ENCODE measurements around the gene PLXNA2. TPM values are rescaled to one million over a fixed set of nuclear protein-coding genes. Genes with fewer than 3 reads are reported as not detected.

PLXNA2 gene
- total and polyA plus RNA-seq, 2 experiments from 2014 or later: 3.7 to 5.4 TPM

DNA sequence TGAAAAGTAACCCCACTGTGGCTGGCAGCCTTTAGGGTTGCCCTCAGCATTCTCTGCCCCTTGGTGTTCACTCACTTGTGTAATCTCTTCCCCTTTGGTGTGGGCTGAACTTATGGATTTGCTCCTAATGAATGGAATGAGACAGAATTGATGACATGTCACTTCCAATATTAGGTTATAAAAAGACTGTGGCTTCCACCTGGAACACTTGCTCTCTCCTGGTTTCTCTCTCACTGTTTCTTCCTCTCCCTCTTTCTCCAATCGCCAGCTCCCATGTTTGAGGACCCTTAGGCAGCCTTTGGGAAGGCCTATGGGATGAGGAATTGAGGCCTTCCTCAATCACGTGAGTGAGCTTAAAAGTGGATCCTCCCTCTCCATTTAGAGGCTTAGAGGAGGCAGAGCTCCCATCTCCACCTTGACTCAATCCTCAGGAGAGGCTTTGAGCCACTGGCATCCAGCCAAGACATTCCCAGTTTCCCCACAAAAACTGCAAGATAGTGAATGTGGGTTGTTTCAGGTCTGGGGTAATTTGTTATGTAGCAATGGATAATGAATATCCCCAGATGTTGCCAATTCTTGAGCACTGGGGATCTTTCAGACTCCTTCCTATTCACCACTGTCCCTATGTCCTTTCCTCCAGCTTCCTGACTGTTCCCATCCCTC, 237.8 kb downstream of the PLXNA2 start:
- Histone ChIP-seq H2AFZ (no peak overlapping the region), H3K36me3 (ENCODE audit: low read depth) (no peaks in the 10 kb centered on the region), H4K20me1 (ENCODE audit: insufficient read depth) (no peaks in the 10 kb centered on the region), H3F3A (ENCODE audit: insufficient read depth) (peaks cover 41% of the 10 kb centered on the region), H3K9me2 (ENCODE audit: insufficient read depth) (no peaks in the 10 kb centered on the region), H3K4me1 (ENCODE audit: insufficient read depth) (peaks cover 32% of the 10 kb centered on the region), H3K9me3 (ENCODE audit: low read depth) (no peaks in the 10 kb centered on the region), H3K27me3 (replicated peaks; ENCODE audit: insufficient read depth) (no peaks in the 10 kb centered on the region), H3K4me2 (ENCODE audit: unreplicated experiment) (no peak overlapping the region), H3K9ac (no peak overlapping the region), H3K4me3 (no peak overlapping the region), H3K27ac (no peak overlapping the region), H3K79me2 (ENCODE audit: insufficient read depth) (no peaks in the 10 kb centered on the region)
- TF ChIP-seq EZH2 (IDR thresholded peaks at IDR 0.05; ENCODE audit: insufficient read depth, poor library complexity, severe bottlenecking) (no peak), EZH2phosphoT487 (IDR thresholded peaks at IDR 0.05; ENCODE audit: insufficient read depth, low read depth) (no peak)
- DNase-seq: no peak
- in situ Hi-C loops (cut with MboI): no loop called here
- WGBS, 2 experiments (ENCODE audit: low coverage in 1 of 2, low lambda C conversion rate in 2 of 2, missing lambda C conversion rate in 2 of 2): 96 to 98% methylated on average over 2 of the region's 2 CpGs

DNA sequence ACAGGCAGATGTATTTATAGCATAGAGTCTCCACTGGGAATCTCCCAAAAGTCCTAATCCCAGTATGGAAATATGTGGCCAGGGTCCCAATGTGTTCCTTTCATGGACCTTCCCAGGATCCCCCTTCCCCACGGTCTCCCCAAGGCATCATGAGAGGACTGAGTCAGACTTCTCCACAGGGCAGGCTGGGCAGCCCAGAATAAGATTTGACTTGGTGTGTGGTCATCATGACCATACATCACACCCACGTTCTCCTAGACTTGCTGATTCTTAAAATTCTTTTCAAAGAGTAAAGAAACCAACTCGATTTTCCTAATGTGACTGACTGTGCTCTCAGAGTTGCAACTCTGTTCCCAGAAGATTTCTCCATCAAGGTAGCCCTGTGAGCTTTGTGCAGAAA, 239.3 kb downstream of the PLXNA2 start:
- Histone ChIP-seq H3K4me3 (no peak overlapping the region), H4K20me1 (ENCODE audit: insufficient read depth) (no peaks in the 10 kb centered on the region), H3K4me1 (ENCODE audit: insufficient read depth) (peaks cover 32% of the 10 kb centered on the region), H3K9me2 (ENCODE audit: insufficient read depth) (no peaks in the 10 kb centered on the region), H3K27ac (peak overlapping the region; percentile 39), H3K79me2 (ENCODE audit: insufficient read depth) (no peaks in the 10 kb centered on the region), H3K4me2 (ENCODE audit: unreplicated experiment) (peak overlapping the region; percentile 24), H3K9ac (no peak overlapping the region), H3K27me3 (replicated peaks; ENCODE audit: insufficient read depth) (no peaks in the 10 kb centered on the region), H3K36me3 (ENCODE audit: low read depth) (no peaks in the 10 kb centered on the region), H2AFZ (no peak overlapping the region), H3K9me3 (ENCODE audit: low read depth) (no peaks in the 10 kb centered on the region), H3F3A (ENCODE audit: insufficient read depth) (peaks cover 41% of the 10 kb centered on the region)
- TF ChIP-seq EZH2 (IDR thresholded peaks at IDR 0.05; ENCODE audit: insufficient read depth, poor library complexity, severe bottlenecking): no peak
- TF ChIP-seq EZH2phosphoT487 (IDR thresholded peaks at IDR 0.05; ENCODE audit: insufficient read depth, low read depth): no peak
- in situ Hi-C loops (cut with MboI): no loop called here
- 0 to 2% methylated on average over 3 of the region's 3 CpGs for WGBS, 2 experiments (ENCODE audit: low coverage in 1 of 2, low lambda C conversion rate in 2 of 2, missing lambda C conversion rate in 2 of 2)
- DNase-seq: peak; percentile 90

DNA sequence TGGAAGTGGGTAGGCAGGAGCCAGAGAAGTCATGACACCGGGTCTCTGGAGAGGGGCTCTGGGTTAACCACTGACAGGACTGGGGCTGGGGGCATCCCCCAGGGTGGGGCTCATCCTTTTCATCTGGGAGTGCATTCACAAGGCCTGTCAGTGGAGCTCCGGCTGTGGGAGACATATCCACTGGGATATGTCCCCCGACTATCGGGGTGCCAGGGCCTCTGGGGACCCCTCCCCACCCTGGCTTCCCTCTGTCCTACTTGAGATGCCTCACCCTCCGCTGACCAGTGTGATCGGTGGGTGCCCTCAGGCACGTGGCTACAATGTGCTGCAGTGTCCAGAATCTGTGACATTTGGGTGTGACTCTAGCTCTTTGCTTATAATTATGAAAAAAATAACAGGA, 240.9 kb downstream of the PLXNA2 start:
- 96 to 98% methylated on average over 7 of the region's 7 CpGs for WGBS, 2 experiments (ENCODE audit: low coverage in 1 of 2, low lambda C conversion rate in 2 of 2, missing lambda C conversion rate in 2 of 2)
- no peaks in the 10 kb centered on the region for H3K9me3 ChIP-seq (ENCODE audit: low read depth)
- H3K9ac ChIP-seq: no peak overlapping the region
- H3K27ac ChIP-seq: no peak overlapping the region
- H3K79me2 ChIP-seq (ENCODE audit: insufficient read depth): no peaks in the 10 kb centered on the region
- peaks cover 29% of the 10 kb centered on the region for H3F3A ChIP-seq (ENCODE audit: insufficient read depth)
- no peak overlapping the region for H3K4me3 ChIP-seq
- no peaks in the 10 kb centered on the region for H3K27me3 ChIP-seq (replicated peaks; ENCODE audit: insufficient read depth)
- DNase-seq: no peak
- no peak overlapping the region for H3K4me2 ChIP-seq (ENCODE audit: unreplicated experiment)
- H3K36me3 ChIP-seq (ENCODE audit: low read depth): no peaks in the 10 kb centered on the region
- H4K20me1 ChIP-seq (ENCODE audit: insufficient read depth): no peaks in the 10 kb centered on the region
- peaks cover 24% of the 10 kb centered on the region for H3K4me1 ChIP-seq (ENCODE audit: insufficient read depth)
- H2AFZ ChIP-seq: no peak overlapping the region
- in situ Hi-C loops (cut with MboI): no loop called here
- H3K9me2 ChIP-seq (ENCODE audit: insufficient read depth): no peaks in the 10 kb centered on the region
- no peak for TF ChIP-seq EZH2phosphoT487 (IDR thresholded peaks at IDR 0.05; ENCODE audit: insufficient read depth, low read depth)
- TF ChIP-seq EZH2 (IDR thresholded peaks at IDR 0.05; ENCODE audit: insufficient read depth, poor library complexity, severe bottlenecking): no peak

DNA sequence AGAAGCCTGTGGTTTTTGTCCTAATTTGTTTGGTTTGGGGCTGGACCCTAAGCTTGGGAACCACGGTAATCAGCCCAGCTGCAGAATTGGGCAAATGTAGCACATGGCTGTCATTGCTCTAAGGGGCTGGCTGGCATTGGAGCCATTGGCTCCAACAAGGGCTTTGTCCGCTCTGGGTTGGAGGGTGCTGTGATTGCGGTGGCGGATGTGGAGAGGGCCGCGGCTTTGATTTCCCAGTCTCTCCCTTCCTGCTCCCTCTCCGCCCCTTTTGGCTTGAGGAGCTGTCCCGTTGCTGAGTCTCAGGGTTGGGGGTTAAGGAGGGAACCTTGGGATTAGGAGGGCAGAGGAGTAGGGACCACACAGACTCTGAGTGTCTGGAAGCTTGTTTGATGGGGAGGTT, 241.5 kb downstream of the PLXNA2 start:
- H3K4me2 ChIP-seq (ENCODE audit: unreplicated experiment): no peak overlapping the region
- H3K4me3 ChIP-seq: no peak overlapping the region
- no peak overlapping the region for H3K27ac ChIP-seq
- no peak overlapping the region for H2AFZ ChIP-seq
- H3F3A ChIP-seq (ENCODE audit: insufficient read depth): peaks cover 23% of the 10 kb centered on the region
- no peak for TF ChIP-seq EZH2phosphoT487 (IDR thresholded peaks at IDR 0.05; ENCODE audit: insufficient read depth, low read depth)
- no peak for TF ChIP-seq EZH2 (IDR thresholded peaks at IDR 0.05; ENCODE audit: insufficient read depth, poor library complexity, severe bottlenecking)
- H3K4me1 ChIP-seq (ENCODE audit: insufficient read depth): peaks cover 18% of the 10 kb centered on the region
- H3K9me2 ChIP-seq (ENCODE audit: insufficient read depth): no peaks in the 10 kb centered on the region
- H4K20me1 ChIP-seq (ENCODE audit: insufficient read depth): no peaks in the 10 kb centered on the region
- H3K9me3 ChIP-seq (ENCODE audit: low read depth): no peaks in the 10 kb centered on the region
- no peaks in the 10 kb centered on the region for H3K36me3 ChIP-seq (ENCODE audit: low read depth)
- no peak for DNase-seq
- no peaks in the 10 kb centered on the region for H3K27me3 ChIP-seq (replicated peaks; ENCODE audit: insufficient read depth)
- no peaks in the 10 kb centered on the region for H3K79me2 ChIP-seq (ENCODE audit: insufficient read depth)
- WGBS, 2 experiments (ENCODE audit: low coverage in 1 of 2, low lambda C conversion rate in 2 of 2, missing lambda C conversion rate in 2 of 2): 97 to 98% methylated on average over 8 of the region's 8 CpGs
- no peak overlapping the region for H3K9ac ChIP-seq
- in situ Hi-C loops (cut with MboI): no loop called here
